A549 (cell line): ENCODE results near the gene TIMM9. TPM values are rescaled to one million over a fixed set of nuclear protein-coding genes. Genes with fewer than 3 reads are reported as not detected.
"Not testable (repeated sequence)": the region's sequence is repeated elsewhere in the genome, so short reads cannot be mapped to it uniquely, and the experiment has no call there.

ENCODE experiments used
- ATAC-seq, 2 experiments: fragments of 200-7000 bp in 1 of 2; fragments of >200 bp in 1 of 2; cut with Nextera tagmentation in 1 of 2; cut with Tn5 transposase in 1 of 2; 3 replicates each; pipeline versions ENCODE4 v1.8.0 to v1.9.1; 2018 to 2020; ENCODE audit warnings: mild to moderate bottlenecking in 1 of 2, moderate library complexity in 1 of 2
- CTCF ChIA-PET: fragments of 300-600 bp; sonication (Branson Sonifier 250); formaldehyde crosslinking; extraction: SDS; loops from one replicate; lab custom pipeline; 2021; ENCODE audit warnings: antibody characterized with exemption, inconsistent platforms; lab: Yijun Ruan, JAX
- POLR2A ChIA-PET: fragments of 350-600 bp; formaldehyde crosslinking; extraction: SDS; loops from one replicate; lab custom pipeline; 2021; ENCODE audit warnings: antibody characterized with exemption, inconsistent platforms; lab: Yijun Ruan, JAX
- DNase-seq, 2 experiments: peaks; one replicate each; pipeline versions ENCODE4 v3.0.0 to v3.0.0-alpha.2; 2011 to 2016; ENCODE audit warnings: low read depth in 1 of 2, low spot score in 1 of 2
- FAIRE-seq: peaks from 2 replicates; lab custom pipeline; 2011; peaks lifted over from hg19 to GRCh38; lab: Jason Lieb, UNC
- H3K27ac ChIP-seq, 2 experiments: fragments of >200 bp; sonication (Bioruptor Twin); formaldehyde crosslinking; 3 replicates each; pipeline ENCODE4 v1.5.1; 2016 to 2017
- H3K4me1 ChIP-seq: fragments of >200 bp; sonication (Bioruptor Twin); formaldehyde crosslinking; 3 replicates; pipeline ENCODE4 v1.6.1; 2016
- H3K4me2 ChIP-seq: fragments of >200 bp; sonication (Bioruptor Twin); formaldehyde crosslinking; 3 replicates; pipeline ENCODE4 v1.6.1; 2016
- H3K4me3 ChIP-seq: fragments of >200 bp; sonication (Bioruptor Twin); formaldehyde crosslinking; 3 replicates; pipeline ENCODE4 v1.5.1; 2016
- H3K9me3 ChIP-seq: fragments of >200 bp; sonication (Bioruptor Twin); formaldehyde crosslinking; 3 replicates; pipeline ENCODE4 v1.6.1; 2016
- CTCF ChIP-seq: fragments of >200 bp; sonication (Bioruptor Twin); formaldehyde crosslinking; IDR thresholded peaks from 3 replicates; pipeline ENCODE4 v1.5.1; 2016
- RAD21 ChIP-seq, 2 experiments: fragments of >200 bp in 1 of 2; sonication (Bioruptor Twin) in 1 of 2; formaldehyde crosslinking in 1 of 2; IDR thresholded peaks in 1 of 2; conservative IDR thresholded peaks in 1 of 2; 2 replicates in 1 of 2; 3 replicates in 1 of 2; pipeline ENCODE4 v1.6.1; 2012 to 2018; ENCODE audit warnings: inconsistent platforms in 1 of 2
- RCOR1 ChIP-seq: fragments of 150-350 bp; IDR thresholded peaks from 2 replicates; pipeline ENCODE4 v1.6.1; 2014; ENCODE audit warnings: antibody characterized with exemption, low read length, low read depth
- RNF2 ChIP-seq: fragments of 200-600 bp; sonication (generic); IDR thresholded peaks from 2 replicates; pipeline ENCODE4 v1.6.1; 2016; ENCODE audit warnings: low read depth, mild to moderate bottlenecking, antibody characterized with exemption, moderate library complexity, borderline replicate concordance
- SMC3 ChIP-seq: fragments of >200 bp; sonication (Bioruptor Twin); formaldehyde crosslinking; IDR thresholded peaks from 3 replicates; pipeline ENCODE4 v1.6.1; 2018; ENCODE audit warnings: inconsistent platforms
- WGBS: methylation state at CpG from one replicate; pipeline ENCODE4 v1.1.6; 2017; ENCODE audit errors: missing lambda C conversion rate; 5-methylcytosine and 5-hydroxymethylcytosine counted together
- polyA plus RNA-seq, 4 experiments: library from polyadenylated mRNA; depleted of rRNA in 3 of 4; stranded (reverse); fragments of >200 nt; fragmentation: RNase III in 1 of 4; extraction: RNeasy Plus Mini Kit Qiagen cat#74134 plus additional on column Dnase treatment in 1 of 4; gene quantifications; 2 replicates in 3 of 4; 3 replicates in 1 of 4; pipeline ENCODE4 v1.2.3, GENCODE V29; 2011 to 2017
- small RNA-seq, 6 experiments: library from RNA; depleted of rRNA; stranded (forward); fragments of <200 nt; gene quantifications; one replicate each; pipeline ENCODE3, GENCODE V24; 2012

The TIMM9 gene
- polyA plus RNA-seq, 2 of the 4 experiments (the other 2 are of a cell fraction) = 70.1 to 101 TPM

DNA sequence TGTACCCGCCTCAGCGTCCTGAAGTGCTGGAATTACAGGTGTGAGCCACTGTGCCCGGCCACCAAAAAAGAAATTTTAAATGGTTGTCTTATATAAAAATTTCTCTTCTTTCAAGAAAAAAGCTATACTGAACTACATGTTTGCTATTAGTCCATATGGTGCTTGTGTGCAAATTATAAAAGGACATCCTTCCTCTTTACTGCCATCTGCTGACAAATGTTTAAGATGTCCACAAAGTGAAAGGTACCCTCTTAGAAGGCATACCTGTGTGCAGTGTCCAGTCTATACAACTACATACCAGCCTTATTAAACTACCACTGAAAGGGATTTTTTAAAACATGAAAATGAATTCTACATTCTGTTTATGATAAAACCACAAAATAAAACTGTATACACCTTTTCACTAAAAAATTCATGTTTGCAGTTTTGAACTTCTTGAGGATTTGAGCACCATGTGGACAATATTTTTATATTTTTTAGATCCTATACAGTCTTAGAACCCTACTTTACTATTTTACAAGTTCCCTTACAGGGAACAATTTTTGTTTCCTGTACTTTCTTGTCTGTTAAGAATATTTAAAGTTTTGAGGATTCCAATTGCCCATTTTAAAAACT, 64.4 kb downstream of the TIMM9 start:
- Histone ChIP-seq H3K27ac (no peak overlapping the region), H3K9me3 (no peaks in the 10 kb centered on the region), H3K4me1 (no peaks in the 10 kb centered on the region), H3K4me3 (no peak overlapping the region), H3K4me2 (no peak overlapping the region)
- peak; percentile 56 for FAIRE-seq
- WGBS = 78% methylated on average over 3 of the region's 3 CpGs
- ChIA-PET CTCF (interaction anchor here (0.7 to 2.2 kb wide), 7 partner anchors 12 to 257 kb away, joined by 3 to 10 read pairs (median 3); partner anchors contain the start of gene TOMM20L), POLR2A (no interaction called here)
- TF ChIP-seq RCOR1 = no peak
- TF ChIP-seq CTCF = peak; percentile 46; the same call in 2 of the 3 replicates
- peak; percentile 33; the same call in 1 of the 3 replicates for TF ChIP-seq SMC3
- no peak for TF ChIP-seq RNF2
- TF ChIP-seq RAD21 (conservative IDR thresholded peaks at IDR 0.05 in 1 of 2, IDR thresholded peaks at IDR 0.05 in 1 of 2) = peak in 1 of 2 experiments; percentile 42; a peak in 3 of 5 replicates
- DNase-seq = peak; percentile 18 to 51
- peak; percentile 83 to 88; a peak in 5 of 6 replicates for ATAC-seq

GRCh38 chr14:58362272-58362671, 65.1 kb downstream of the TIMM9 start:
- FAIRE-seq, H3K4me2 ChIP-seq, H3K27ac ChIP-seq, H3K4me3 ChIP-seq, H3K4me1 ChIP-seq, DNase-seq, ATAC-seq, POLR2A ChIA-PET, H3K9me3 ChIP-seq: not testable (repeated sequence)
- 100% methylated on average over 1 of the region's 1 CpG for WGBS
- CTCF ChIA-PET = interaction anchor here (0.7 to 2.2 kb wide), 7 partner anchors 11 to 256 kb away, joined by 3 to 10 read pairs (median 3); partner anchors contain the start of gene TOMM20L

Small RNA genes within 50 kb of the gene (small RNA-seq; reads per million reads assigned to genes)
- gene HSBP1P1 (0 reads per million in 6 experiments), gene RF00019 (0 reads per million in 6 experiments)

Other genes with a start within 250 kb of the TIMM9 start
- 100 and 101 TPM in 2 replicates for gene ACTR10, start 227.4 kb downstream of the TIMM9 start, polyA plus RNA-seq (2011; rRNA removed)
- gene ACTR10, start 227.4 kb downstream of the TIMM9 start, polyA plus RNA-seq (2017; fragmentation: RNase III; extraction: RNeasy Plus Mini Kit Qiagen cat#74134 plus additional on column Dnase treatment) = 47.1 to 53.8 TPM (median 47.9 TPM) in 3 replicates
- 410 and 411 TPM in 2 replicates for gene PSMA3, start 182.7 kb downstream of the TIMM9 start, polyA plus RNA-seq (2011; rRNA removed)
- gene PSMA3, start 182.7 kb downstream of the TIMM9 start, polyA plus RNA-seq (2017; fragmentation: RNase III; extraction: RNeasy Plus Mini Kit Qiagen cat#74134 plus additional on column Dnase treatment) = 260 to 286 TPM (median 261 TPM) in 3 replicates
- 9.3 and 15.1 TPM in 2 replicates for gene ARID4A, start 129.0 kb downstream of the TIMM9 start, polyA plus RNA-seq (2011; rRNA removed)
- gene ARID4A, start 129.0 kb downstream of the TIMM9 start, polyA plus RNA-seq (2017; fragmentation: RNase III; extraction: RNeasy Plus Mini Kit Qiagen cat#74134 plus additional on column Dnase treatment) = 6.9 to 9.7 TPM (median 9.0 TPM) in 3 replicates
- gene TOMM20L, start 31.6 kb downstream of the TIMM9 start, polyA plus RNA-seq (2011; rRNA removed) = not detected in 2 replicates
- gene TOMM20L, start 31.6 kb downstream of the TIMM9 start, polyA plus RNA-seq (2017; fragmentation: RNase III; extraction: RNeasy Plus Mini Kit Qiagen cat#74134 plus additional on column Dnase treatment) = not detected in 3 replicates
- 18.5 and 22.2 TPM in 2 replicates for gene KIAA0586, start 188 bp upstream of the TIMM9 start, polyA plus RNA-seq (2011; rRNA removed)
- gene KIAA0586, start 188 bp upstream of the TIMM9 start, polyA plus RNA-seq (2017; fragmentation: RNase III; extraction: RNeasy Plus Mini Kit Qiagen cat#74134 plus additional on column Dnase treatment) = 10.6 to 12.5 TPM (median 10.8 TPM) in 3 replicates
- 0.37 and 0.45 TPM in 2 replicates for gene DACT1, start 210.4 kb upstream of the TIMM9 start, polyA plus RNA-seq (2011; rRNA removed)
- 0.68 to 0.89 TPM (median 0.84 TPM) in 3 replicates for gene DACT1, start 210.4 kb upstream of the TIMM9 start, polyA plus RNA-seq (2017; fragmentation: RNase III; extraction: RNeasy Plus Mini Kit Qiagen cat#74134 plus additional on column Dnase treatment)